GM19438 (cell line): ENCODE measurements around the gene TXLNB.
"Not testable (repeated sequence)": the region's sequence is repeated elsewhere in the genome, so short reads cannot be mapped to it uniquely, and the experiment has no call there.

Experiments
- ATAC-seq: cut with Tn5 transposase; IDR thresholded peaks from one replicate; pipeline ENCODE4 v1.9.1; 2021; ENCODE audit warnings: low read depth; ENCODE audit not compliant: unreplicated experiment

The TXLNB gene

GRCh38 chr6:139313229-139313628, 21.4 kb upstream of the TXLNB start:
- no peak for ATAC-seq

- no peak for ATAC-seq
Measured at GRCh38 chr6:139311831-139312230, 20.0 kb upstream of the TXLNB start.

- no peak for ATAC-seq
Measured at GRCh38 chr6:139308936-139309603, 17.3 kb upstream of the TXLNB start.

- no peak for ATAC-seq
Measured at GRCh38 chr6:139308286-139308916, 16.6 kb upstream of the TXLNB start.

- no peak for ATAC-seq
Measured at GRCh38 chr6:139306291-139306981, 14.6 kb upstream of the TXLNB start.

- ATAC-seq, result no peak
Measured at GRCh38 chr6:139303185-139303584, 11.4 kb upstream of the TXLNB start.

GRCh38 chr6:139297921-139298320, 6.1 kb upstream of the TXLNB start:
- ATAC-seq, result no peak

- ATAC-seq, result no peak
Measured at GRCh38 chr6:139296927-139297326, 5.1 kb upstream of the TXLNB start.

- ATAC-seq, result no peak
Measured at GRCh38 chr6:139295901-139296300, 4.1 kb upstream of the TXLNB start.

GRCh38 chr6:139294090-139294489, 2.3 kb upstream of the TXLNB start:
- ATAC-seq, result no peak

GRCh38 chr6:139293230-139293629, 1.4 kb upstream of the TXLNB start:
- not testable (repeated sequence) for ATAC-seq

- peak; percentile 77 for ATAC-seq
Measured at GRCh38 chr6:139290787-139291311, 949 bp downstream of the TXLNB start.

- no peak for ATAC-seq
Measured at GRCh38 chr6:139289233-139289632, 2.6 kb downstream of the TXLNB start.

- ATAC-seq, result no peak
Measured at GRCh38 chr6:139288496-139289040, 3.2 kb downstream of the TXLNB start.

GRCh38 chr6:139287868-139288267, 3.9 kb downstream of the TXLNB start:
- ATAC-seq, result no peak

- ATAC-seq, result not testable (repeated sequence)
Measured at GRCh38 chr6:139286438-139286837, 5.4 kb downstream of the TXLNB start.

GRCh38 chr6:139285590-139285989, 6.2 kb downstream of the TXLNB start:
- ATAC-seq, result no peak

- no peak for ATAC-seq
Measured at GRCh38 chr6:139284789-139285188, 7.0 kb downstream of the TXLNB start.

GRCh38 chr6:139282684-139283083, 9.1 kb downstream of the TXLNB start:
- no peak for ATAC-seq

GRCh38 chr6:139278190-139278589, 13.6 kb downstream of the TXLNB start:
- no peak for ATAC-seq

GRCh38 chr6:139277587-139277986, 14.2 kb downstream of the TXLNB start:
- ATAC-seq, result no peak
